SK-N-SH (cell line): Measurements from ENCODE around the gene ARMC8. TPM values are rescaled to one million over a fixed set of nuclear protein-coding genes. Genes with fewer than 3 reads are reported as not detected.

Experiments
- CTCF ChIA-PET: fragments of 300-600, 350-600 bp; formaldehyde crosslinking; extraction: SDS; loops from one replicate; lab custom pipeline; 2021; lab: Yijun Ruan, JAX
- POLR2A ChIA-PET: fragments of 350-600 bp; sonication (Branson Sonifier 250); formaldehyde crosslinking; extraction: SDS; loops from one replicate; lab custom pipeline; 2020; ENCODE audit warnings: antibody characterized with exemption, inconsistent platforms; lab: Yijun Ruan, JAX
- DNase-seq: peaks from one replicate; pipeline ENCODE4 v3.0.0; 2012
- H2AFZ ChIP-seq: fragments of 200-600 bp; sonication (generic); 2 replicates; pipeline ENCODE4 v1.8.1; 2016; ENCODE audit warnings: antibody characterized with exemption, mild to moderate bottlenecking, low read depth
- H3F3A ChIP-seq: fragments of 200-600 bp; sonication (generic); replicated peaks from 2 replicates; pipeline ENCODE3; 2016; ENCODE audit warnings: antibody characterized with exemption, mild to moderate bottlenecking; ENCODE audit not compliant: insufficient read depth
- H3K27ac ChIP-seq, 2 experiments: fragments of 200-500 bp in 1 of 2; fragments of 200-600 bp in 1 of 2; sonication (Bioruptor generic) in 1 of 2; sonication (generic), shearing (Covaris generic) in 1 of 2; 2 replicates each; pipeline versions ENCODE4 v1.5.1 to v1.6.1; 2014 to 2016; ENCODE audit warnings: low read depth in 2 of 2, inconsistent platforms in 1 of 2, low read length in 1 of 2, mild to moderate bottlenecking in 1 of 2, mixed read lengths in 1 of 2
- H3K27me3 ChIP-seq: fragments of 200-600 bp; sonication (generic), shearing (Covaris generic); 2 replicates; pipeline ENCODE4 v1.6.1; 2016; ENCODE audit warnings: mixed run types; ENCODE audit not compliant: insufficient read depth
- H3K36me3 ChIP-seq, 2 experiments: fragments of 200-500 bp in 1 of 2; fragments of 200-600 bp in 1 of 2; sonication (Bioruptor generic) in 1 of 2; sonication (generic) in 1 of 2; replicated peaks in 1 of 2; 2 replicates each; pipeline versions ENCODE3 to v1.5.1; 2014 to 2016; ENCODE audit warnings: low read length in 1 of 2, mild to moderate bottlenecking in 1 of 2; ENCODE audit not compliant: insufficient read depth in 2 of 2, control insufficient read depth in 1 of 2
- H3K4me1 ChIP-seq, 2 experiments: fragments of 200-500 bp in 1 of 2; fragments of 200-600 bp in 1 of 2; sonication (Bioruptor generic) in 1 of 2; sonication (generic), shearing (Covaris generic) in 1 of 2; 2 replicates each; pipeline versions ENCODE4 v1.5.1 to v1.6.1; 2014 to 2016; ENCODE audit warnings: low read depth in 1 of 2, low read length in 1 of 2, mixed run types in 1 of 2; ENCODE audit not compliant: insufficient read depth in 2 of 2, control insufficient read depth in 1 of 2
- H3K4me2 ChIP-seq: fragments of 200-600 bp; sonication (generic), shearing (Covaris generic); 2 replicates; pipeline ENCODE4 v1.6.1; 2017; ENCODE audit warnings: mixed run types
- H3K4me3 ChIP-seq, 2 experiments: fragments of 200-500 bp in 1 of 2; fragments of 200-600 bp in 1 of 2; sonication (Bioruptor generic) in 1 of 2; sonication (generic), shearing (Covaris generic) in 1 of 2; 2 replicates each; pipeline versions ENCODE4 v1.5.1 to v1.8.1; 2014 to 2016; ENCODE audit warnings: low read depth in 2 of 2, inconsistent platforms in 1 of 2, low read length in 1 of 2, mild to moderate bottlenecking in 1 of 2, mixed read lengths in 1 of 2, moderate library complexity in 1 of 2
- H3K79me2 ChIP-seq: fragments of 200-600 bp; sonication (generic); 2 replicates; pipeline ENCODE4 v1.8.1; 2017; ENCODE audit warnings: mild to moderate bottlenecking; ENCODE audit not compliant: insufficient read depth
- H3K9ac ChIP-seq: fragments of 200-600 bp; sonication (generic); 2 replicates; pipeline ENCODE4 v1.6.1; 2017; ENCODE audit warnings: mixed run types
- H3K9me2 ChIP-seq: fragments of 200-600 bp; sonication (generic); 2 replicates; pipeline ENCODE4 v1.6.1; 2017; ENCODE audit warnings: mixed run types
- H3K9me3 ChIP-seq: fragments of 200-600 bp; sonication (generic); 2 replicates; pipeline ENCODE4 v1.6.1; 2017; ENCODE audit warnings: mixed run types, mild to moderate bottlenecking, moderate library complexity
- H4K20me1 ChIP-seq: fragments of 200-600 bp; sonication (generic); 2 replicates; pipeline ENCODE4 v1.6.1; 2017; ENCODE audit warnings: mild to moderate bottlenecking, mixed run types; ENCODE audit not compliant: insufficient read depth
- FOSL2 ChIP-seq: IDR thresholded peaks from 2 replicates; pipeline ENCODE4 v1.4.0; 2012; ENCODE audit warnings: low read depth, mild to moderate bottlenecking, moderate library complexity, borderline replicate concordance
- GATA2 ChIP-seq: sonication (generic); formaldehyde crosslinking; IDR thresholded peaks from 2 replicates; pipeline ENCODE4 v1.5.0; 2020; ENCODE audit warnings: mild to moderate bottlenecking, missing genetic modification reagents
- NFIC ChIP-seq: IDR thresholded peaks from 2 replicates; pipeline ENCODE4 v1.4.0; 2012; ENCODE audit warnings: borderline replicate concordance
- NRF1 ChIP-seq: IDR thresholded peaks from 2 replicates; pipeline ENCODE4 v1.6.1; 2012; ENCODE audit warnings: low read depth, mild to moderate bottlenecking, low read length
- RCOR1 ChIP-seq: fragments of 150-350 bp; IDR thresholded peaks from 2 replicates; pipeline ENCODE4 v1.6.1; 2017; ENCODE audit warnings: antibody characterized with exemption, low read length
- RFX5 ChIP-seq: IDR thresholded peaks from 2 replicates; pipeline ENCODE4 v1.6.1; 2012; ENCODE audit warnings: mild to moderate bottlenecking, improper control_type of control experiment, low read length
- RXRA ChIP-seq: IDR thresholded peaks from 2 replicates; pipeline ENCODE4 v1.4.0; 2012; ENCODE audit warnings: low read depth, mild to moderate bottlenecking, borderline replicate concordance
- SIN3A ChIP-seq: IDR thresholded peaks from 2 replicates; pipeline ENCODE4 v1.6.1; 2012; ENCODE audit warnings: low read depth, mild to moderate bottlenecking, low read length, moderate library complexity, borderline replicate concordance
- YY1 ChIP-seq: IDR thresholded peaks from 2 replicates; pipeline ENCODE4 v1.4.0; 2012; ENCODE audit warnings: low read depth, mild to moderate bottlenecking
- ZBTB33 ChIP-seq: IDR thresholded peaks from 2 replicates; pipeline ENCODE4 v1.4.0; 2012; ENCODE audit warnings: low read depth, borderline replicate concordance
- WGBS: methylation state at CpG from one replicate; pipeline ENCODE4 v1.1.6; 2017; ENCODE audit warnings: low lambda C conversion rate; 5-methylcytosine and 5-hydroxymethylcytosine counted together
- polyA plus RNA-seq, 3 experiments: library from polyadenylated mRNA; depleted of rRNA; stranded (reverse); fragments of >200 nt; gene quantifications; 2 replicates each; pipeline ENCODE4 v1.2.3, GENCODE V29; 2012
- TF ChIP-seq, protein P1 (sequence below): IDR thresholded peaks from 2 replicates; pipeline ENCODE4 v1.6.1; 2012; ENCODE audit warnings: mild to moderate bottlenecking, low read depth, low read length, moderate library complexity

The ARMC8 gene
- polyA plus RNA-seq, 1 of the 3 experiments (the other 2 are of a cell fraction), result 35.5 TPM

- 97% methylated on average over 3 of the region's 3 CpGs for WGBS
- no peak overlapping the region for H3K27ac ChIP-seq
- no peak overlapping the region for H3K4me3 ChIP-seq
- no peak for DNase-seq
- POLR2A ChIA-PET, result no interaction called here
- no peak overlapping the region for H3K9ac ChIP-seq
- no peak for TF ChIP-seq NFIC
- TF ChIP-seq, all 33 proteins: peak for 0
- no peaks in the 10 kb centered on the region for H3K27me3 ChIP-seq
- H3K4me2 ChIP-seq, result no peak overlapping the region
- no peak overlapping the region for H2AFZ ChIP-seq
- H3K4me1 ChIP-seq, result 0 out of 4 replicates have a peak, but pooled peaks cover 0 to 10% of the 10 kb centered on the region in 2 experiments
- peaks cover 47% of the 10 kb centered on the region for H4K20me1 ChIP-seq
- H3K9me2 ChIP-seq, result no peaks in the 10 kb centered on the region
- H3K9me3 ChIP-seq, result no peaks in the 10 kb centered on the region
- CTCF ChIA-PET, result interaction anchor here (1.6 kb wide), 1 partner anchor 207 kb away, joined by 4 read pairs; no protein-coding TSS in a partner anchor
- peaks cover 6 to 26% of the 10 kb centered on the region in 2 experiments for H3K36me3 ChIP-seq
- no peaks in the 10 kb centered on the region for H3F3A ChIP-seq
- peaks cover 82% of the 10 kb centered on the region for H3K79me2 ChIP-seq
These were observed 23.4 kb downstream of the ARMC8 start for GRCh38 chr3:138210528-138210927.

- no peak overlapping the region for H3K4me3 ChIP-seq
- no peak overlapping the region for H3K9ac ChIP-seq
- H3K4me2 ChIP-seq, result no peak overlapping the region
- WGBS, result 94% methylated on average over 7 of the region's 7 CpGs
- H3K27me3 ChIP-seq, result no peaks in the 10 kb centered on the region
- no peak for DNase-seq
- TF ChIP-seq FOSL2 (0 out of 2 replicates have a peak, but pooled peaks have one; percentile 4), SIN3A (no peak), ZBTB33 (no peak)
- H3K9me2 ChIP-seq, result no peaks in the 10 kb centered on the region
- H3K9me3 ChIP-seq, result no peaks in the 10 kb centered on the region
- H3F3A ChIP-seq, result no peaks in the 10 kb centered on the region
- H3K36me3 ChIP-seq, result peaks cover 14 to 30% of the 10 kb centered on the region in 2 experiments
- ChIA-PET CTCF (interaction anchor here (0.9 to 1.1 kb wide), 2 partner anchors 10 to 13 kb away, joined by 3 read pairs; no protein-coding TSS in a partner anchor), POLR2A (no interaction called here)
- H4K20me1 ChIP-seq, result peaks cover 24% of the 10 kb centered on the region
- peaks cover 69% of the 10 kb centered on the region for H3K79me2 ChIP-seq
- H2AFZ ChIP-seq, result no peak overlapping the region
- 0 out of 4 replicates have a peak, but pooled peaks cover 0 to 10% of the 10 kb centered on the region in 2 experiments for H3K4me1 ChIP-seq
- H3K27ac ChIP-seq, result no peak overlapping the region
These were observed 26.4 kb downstream of the ARMC8 start for GRCh38 chr3:138213398-138214085.

DNA sequence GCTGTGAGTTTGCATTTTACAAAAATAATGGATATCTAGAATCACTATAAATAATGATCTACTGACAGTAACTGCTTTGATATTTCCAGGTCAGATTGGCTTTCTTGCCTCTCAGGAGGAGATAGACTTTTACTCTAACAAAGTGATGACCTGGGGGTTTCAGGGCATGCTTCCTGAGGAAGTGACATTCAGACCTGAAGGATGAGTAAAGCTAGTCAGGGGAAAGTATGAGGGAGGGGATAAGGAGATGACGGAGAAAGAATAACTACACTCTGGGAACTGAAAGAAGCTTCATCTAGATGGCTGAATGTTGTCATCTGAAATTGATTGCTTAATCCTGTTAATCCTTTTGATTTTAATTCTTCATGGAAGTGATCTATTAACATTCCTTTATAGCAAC is 32.2 kb downstream of the ARMC8 start:
- Histone ChIP-seq H4K20me1 (peaks cover 15% of the 10 kb centered on the region; the same call in 1 of the 2 replicates), H3K4me3 (no peak overlapping the region), H3K9ac (no peak overlapping the region), H3K36me3 (peaks cover 32 to 33% of the 10 kb centered on the region in 2 experiments), H3K27me3 (no peaks in the 10 kb centered on the region), H3K9me3 (no peaks in the 10 kb centered on the region), H3K27ac (no peak overlapping the region), H3F3A (no peaks in the 10 kb centered on the region), H3K79me2 (peaks cover 50% of the 10 kb centered on the region), H3K4me2 (no peak overlapping the region), H3K9me2 (no peaks in the 10 kb centered on the region), H3K4me1 (peaks cover 0 to 10% of the 10 kb centered on the region in 2 experiments; a peak in 2 of 4 replicates), H2AFZ (no peak overlapping the region)
- CTCF ChIA-PET, result no interaction called here
- WGBS, result 94% methylated on average over 1 of the region's 1 CpG
- no peak for DNase-seq
- POLR2A ChIA-PET, result no interaction called here
- TF ChIP-seq ZBTB33 (no peak), RCOR1 (no peak), GATA2 (CRISPR knock-in tag) (no peak), RFX5 (no peak), NRF1 (no peak), RXRA (no peak), YY1 (no peak)
- TF ChIP-seq, protein P1, sequence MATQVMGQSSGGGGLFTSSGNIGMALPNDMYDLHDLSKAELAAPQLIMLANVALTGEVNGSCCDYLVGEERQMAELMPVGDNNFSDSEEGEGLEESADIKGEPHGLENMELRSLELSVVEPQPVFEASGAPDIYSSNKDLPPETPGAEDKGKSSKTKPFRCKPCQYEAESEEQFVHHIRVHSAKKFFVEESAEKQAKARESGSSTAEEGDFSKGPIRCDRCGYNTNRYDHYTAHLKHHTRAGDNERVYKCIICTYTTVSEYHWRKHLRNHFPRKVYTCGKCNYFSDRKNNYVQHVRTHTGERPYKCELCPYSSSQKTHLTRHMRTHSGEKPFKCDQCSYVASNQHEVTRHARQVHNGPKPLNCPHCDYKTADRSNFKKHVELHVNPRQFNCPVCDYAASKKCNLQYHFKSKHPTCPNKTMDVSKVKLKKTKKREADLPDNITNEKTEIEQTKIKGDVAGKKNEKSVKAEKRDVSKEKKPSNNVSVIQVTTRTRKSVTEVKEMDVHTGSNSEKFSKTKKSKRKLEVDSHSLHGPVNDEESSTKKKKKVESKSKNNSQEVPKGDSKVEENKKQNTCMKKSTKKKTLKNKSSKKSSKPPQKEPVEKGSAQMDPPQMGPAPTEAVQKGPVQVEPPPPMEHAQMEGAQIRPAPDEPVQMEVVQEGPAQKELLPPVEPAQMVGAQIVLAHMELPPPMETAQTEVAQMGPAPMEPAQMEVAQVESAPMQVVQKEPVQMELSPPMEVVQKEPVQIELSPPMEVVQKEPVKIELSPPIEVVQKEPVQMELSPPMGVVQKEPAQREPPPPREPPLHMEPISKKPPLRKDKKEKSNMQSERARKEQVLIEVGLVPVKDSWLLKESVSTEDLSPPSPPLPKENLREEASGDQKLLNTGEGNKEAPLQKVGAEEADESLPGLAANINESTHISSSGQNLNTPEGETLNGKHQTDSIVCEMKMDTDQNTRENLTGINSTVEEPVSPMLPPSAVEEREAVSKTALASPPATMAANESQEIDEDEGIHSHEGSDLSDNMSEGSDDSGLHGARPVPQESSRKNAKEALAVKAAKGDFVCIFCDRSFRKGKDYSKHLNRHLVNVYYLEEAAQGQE, result no peak
